ENCODE data around the gene KRTAP4-16.
"Not testable (repeated sequence)": the region's sequence is repeated elsewhere in the genome, so short reads cannot be mapped to it uniquely, and the experiment has no call there.

The KRTAP4-16 gene

DNA sequence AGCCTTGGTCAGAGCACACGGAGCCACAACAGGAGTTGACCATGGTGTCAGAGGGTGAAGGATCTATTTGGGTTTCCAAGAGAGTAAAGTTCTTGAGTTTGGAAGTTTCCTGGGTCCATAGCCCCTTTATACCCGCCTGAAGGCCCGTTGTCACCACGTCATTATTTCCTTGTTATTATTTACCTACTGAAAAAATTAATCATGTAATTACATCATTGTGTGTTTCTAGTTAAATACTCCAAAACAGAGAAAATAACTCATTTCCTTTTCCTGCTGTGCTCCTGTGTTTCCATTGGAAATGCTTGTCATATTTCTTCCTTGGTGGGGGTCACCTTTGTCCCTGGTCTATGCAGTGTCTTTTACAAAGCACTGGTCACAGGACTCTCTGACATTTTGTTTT, 4.0 kb downstream of the KRTAP4-16 start, which contains the start of gene KRTAP4-8:
TSS of gene KRTAP4-8 (minus strand) at position 101 of the 400 bp plus-strand sequence. CDS start at position 43, 58 bp downstream.
- no peak for TF ChIP-seq CTCF (conservative IDR thresholded peaks at IDR 0.05; ENCODE audit: low read length)
- no peak for DNase-seq (ENCODE audit: low read depth)
- H3K4me3 ChIP-seq (ENCODE audit: low read length) = no peak within 1 kb of the TSS

GRCh38 chr17:41096055-41096454, 6.0 kb downstream of the KRTAP4-16 start:
- DNase-seq (ENCODE audit: low read depth) = no peak
- TF ChIP-seq CTCF (conservative IDR thresholded peaks at IDR 0.05; ENCODE audit: low read length) = no peak
- H3K4me3 ChIP-seq (ENCODE audit: low read length) = no peak overlapping the region

DNA sequence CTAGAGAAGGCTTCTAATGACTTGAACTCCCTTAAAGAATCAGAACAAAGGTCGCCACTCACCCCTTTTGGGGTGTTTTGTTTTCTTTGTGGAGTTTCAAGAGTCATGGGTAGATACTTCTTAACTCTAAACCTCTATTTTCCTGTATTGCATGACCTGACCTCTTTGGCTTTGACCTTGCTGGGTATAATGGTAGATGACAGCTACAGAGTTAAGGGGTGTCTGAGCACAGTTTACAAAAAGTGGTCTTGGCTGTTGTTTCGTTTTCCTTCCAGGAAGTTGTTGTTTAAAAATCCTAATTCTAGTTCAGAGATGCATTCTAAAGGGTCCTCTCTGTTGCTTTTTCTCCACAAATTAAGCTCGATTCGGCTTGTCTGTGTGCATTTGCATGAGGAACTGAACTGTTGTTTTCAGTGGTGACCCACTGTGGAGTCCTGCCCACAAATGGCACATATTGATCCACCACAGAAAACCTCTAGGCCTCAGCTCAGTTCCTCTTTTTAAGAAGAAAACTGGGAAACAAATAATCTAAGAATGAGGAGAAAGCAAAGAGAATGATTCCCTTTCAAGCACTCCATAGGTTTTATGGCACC, 13.2 kb downstream of the KRTAP4-16 start:
- DNase-seq (ENCODE audit: low read depth); H3K4me3 ChIP-seq (ENCODE audit: low read length): not testable (repeated sequence)

- DNase-seq (ENCODE audit: low read depth); H3K4me3 ChIP-seq (ENCODE audit: low read length): not testable (repeated sequence)
Measured at GRCh38 chr17:41084100-41084856, 17.7 kb downstream of the KRTAP4-16 start, which contains the start of gene KRTAP4-7. Gene KRTAP4-7 (plus strand): TSS chr17:41084150. CDS start chr17:41084207, 57 bp downstream.

DNA sequence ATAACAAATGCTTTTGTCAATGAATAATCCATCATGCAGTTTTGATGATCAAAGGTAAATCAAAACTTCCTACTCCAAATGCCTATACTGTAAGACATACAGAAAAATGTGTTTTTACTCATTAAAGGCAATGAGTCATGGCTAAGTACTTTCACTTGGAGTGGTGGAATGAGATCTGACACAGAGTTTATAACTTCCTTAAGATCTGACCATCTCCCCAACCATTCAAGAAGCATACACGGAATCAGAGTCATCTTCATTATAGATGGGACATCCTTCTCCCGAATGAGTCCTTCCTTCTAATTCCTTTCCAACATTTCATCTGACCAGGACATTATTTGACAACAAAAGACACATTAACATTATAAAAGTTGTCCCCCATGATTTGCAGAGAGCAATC, 18.6 kb downstream of the KRTAP4-16 start:
- H3K4me3 ChIP-seq (ENCODE audit: low read length) = not testable (repeated sequence)
- peak; percentile 52 for DNase-seq (ENCODE audit: low read depth)

DNA sequence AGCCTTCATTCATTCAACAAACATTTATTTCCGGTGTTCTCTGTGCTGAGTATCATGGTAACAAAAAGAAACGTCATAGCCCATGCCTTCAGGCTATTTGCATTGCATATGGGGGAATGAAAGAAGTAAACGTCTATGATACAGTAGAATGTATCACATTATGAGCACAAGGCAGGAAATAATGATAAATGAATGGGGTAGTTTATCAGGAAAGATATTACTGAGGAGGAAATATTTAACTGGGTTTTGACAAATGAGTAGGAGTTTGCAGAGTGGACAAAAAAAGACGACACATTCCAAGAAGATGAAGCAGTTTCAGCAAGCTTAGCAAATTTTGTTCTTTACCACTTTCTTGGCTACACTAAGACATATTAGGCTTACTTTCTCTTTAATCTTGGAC, 19.4 kb downstream of the KRTAP4-16 start:
- TF ChIP-seq CTCF (conservative IDR thresholded peaks at IDR 0.05; ENCODE audit: low read length) = no peak
- H3K4me3 ChIP-seq (ENCODE audit: low read length) = no peak overlapping the region
- peak; percentile 35 for DNase-seq (ENCODE audit: low read depth)

DNA sequence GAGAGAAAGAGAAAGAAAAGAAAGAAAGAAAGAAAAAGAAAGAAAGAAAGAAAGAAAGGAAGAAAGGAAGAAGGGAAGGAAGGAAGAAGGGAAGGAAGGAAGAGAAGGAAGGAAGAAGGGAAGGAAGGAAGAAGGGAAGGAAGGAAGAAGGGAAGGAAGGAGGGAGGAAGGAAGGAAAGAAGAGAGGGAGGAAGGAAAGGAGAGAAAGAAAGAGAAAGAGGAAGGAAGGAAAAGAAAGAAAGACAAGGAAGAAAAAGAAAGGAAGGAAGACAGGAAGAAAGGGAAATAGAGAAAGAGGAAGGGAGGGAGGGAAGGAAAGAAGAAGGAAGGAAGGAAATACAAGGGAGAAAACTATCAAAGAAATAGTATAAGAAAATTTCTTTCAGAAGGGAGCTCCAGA, 25.2 kb downstream of the KRTAP4-16 start:
- TF ChIP-seq CTCF (conservative IDR thresholded peaks at IDR 0.05; ENCODE audit: low read length) = no peak
- H3K4me3 ChIP-seq (ENCODE audit: low read length) = no peak overlapping the region
- DNase-seq (ENCODE audit: low read depth) = no peak

GRCh38 chr17:41073676-41074075, 28.3 kb downstream of the KRTAP4-16 start:
- DNase-seq (ENCODE audit: low read depth) = no peak
- H3K4me3 ChIP-seq (ENCODE audit: low read length) = no peak overlapping the region
- no peak for TF ChIP-seq CTCF (conservative IDR thresholded peaks at IDR 0.05; ENCODE audit: low read length)

All from AG10803 (cell line).